Left renal pelvis (tissue), 4 donors: Measurements from ENCODE around the gene CAVIN2. TPM values are rescaled to one million over a fixed set of nuclear protein-coding genes. Genes with fewer than 3 reads are reported as not detected.
A peak's percentile ranks its signal among the peaks of the same experiment; 100 is the strongest.

ENCODE experiments used
- DNase-seq, 4 donors: peaks; one replicate each; pipeline ENCODE4 v3.0.0-alpha.2; 2013; ENCODE audit warnings: low read depth in 4 of 4, low spot score in 3 of 4
- polyA plus RNA-seq, 4 donors: library from polyadenylated mRNA; unstranded; fragments of 120-200 nt; gene quantifications; one replicate each; pipeline ENCODE4 v1.2.1, GENCODE V29; 2013; ENCODE audit not compliant: insufficient read length in 4 of 4

Gene CAVIN2
- polyA plus RNA-seq, 4 donors = 24.9 to 47.6 (median 41.3) TPM

DNA sequence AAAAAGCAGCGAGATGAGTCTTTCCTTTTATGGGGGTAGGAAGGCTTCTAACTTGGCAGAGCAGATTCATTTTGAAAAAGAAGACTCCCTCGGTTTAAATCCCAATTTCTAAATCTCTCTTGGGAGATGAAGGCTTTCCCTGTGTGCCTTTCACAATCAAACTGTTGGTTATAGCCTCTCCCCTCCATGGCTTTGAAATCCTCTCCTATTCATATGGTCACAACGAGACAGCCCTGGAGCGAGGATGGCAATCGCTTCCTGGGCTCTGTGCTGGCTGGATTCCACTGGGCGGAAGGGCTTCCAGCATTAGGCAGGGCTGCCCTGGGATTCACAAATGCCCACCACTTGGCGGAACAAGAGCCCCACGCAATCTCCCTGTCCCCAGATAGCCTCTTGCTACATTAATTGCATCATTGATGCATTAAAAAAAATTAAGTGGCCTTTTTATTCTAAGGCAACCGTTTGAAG is 1.6 kb downstream of the CAVIN2 start:
- no peak for DNase-seq

DNA sequence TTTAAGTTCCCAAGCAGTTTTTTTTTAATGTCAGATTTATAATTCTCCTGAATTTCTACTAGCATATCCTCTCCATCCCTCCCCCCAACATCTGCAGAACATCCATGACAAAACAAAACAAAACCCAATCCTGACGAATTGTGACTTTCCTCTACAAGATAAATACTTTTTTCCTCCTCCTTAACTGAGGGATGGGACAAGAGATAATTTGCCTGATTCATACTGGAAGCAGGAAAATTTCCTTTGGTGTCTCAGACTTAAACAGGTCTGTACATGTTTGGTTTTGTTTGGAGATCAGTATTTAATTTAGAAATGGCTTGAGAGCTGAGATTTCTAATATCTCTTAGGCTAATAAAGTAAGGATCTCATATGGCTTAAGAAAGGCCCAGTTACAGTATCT is 2.2 kb downstream of the CAVIN2 start:
- DNase-seq = no peak

DNA sequence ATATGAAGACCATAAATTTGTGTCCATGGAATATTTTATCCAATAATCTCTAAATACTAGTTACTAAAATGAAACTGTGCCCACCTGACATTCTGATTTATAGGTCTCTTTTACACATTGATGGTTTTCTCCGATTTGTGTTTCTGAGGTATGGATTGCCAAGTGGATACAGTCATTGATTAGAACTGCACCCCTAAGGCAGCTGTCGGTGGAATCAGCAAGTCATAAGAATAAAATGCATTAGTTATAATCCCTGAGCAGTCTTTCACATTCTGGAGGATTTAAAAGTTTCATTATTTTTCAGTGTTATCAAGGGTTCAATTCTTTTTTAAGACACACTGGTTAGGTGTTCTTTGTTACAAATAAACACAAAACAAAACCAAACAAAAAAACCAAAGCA is 6.0 kb downstream of the CAVIN2 start:
- DNase-seq = no peak

DNA sequence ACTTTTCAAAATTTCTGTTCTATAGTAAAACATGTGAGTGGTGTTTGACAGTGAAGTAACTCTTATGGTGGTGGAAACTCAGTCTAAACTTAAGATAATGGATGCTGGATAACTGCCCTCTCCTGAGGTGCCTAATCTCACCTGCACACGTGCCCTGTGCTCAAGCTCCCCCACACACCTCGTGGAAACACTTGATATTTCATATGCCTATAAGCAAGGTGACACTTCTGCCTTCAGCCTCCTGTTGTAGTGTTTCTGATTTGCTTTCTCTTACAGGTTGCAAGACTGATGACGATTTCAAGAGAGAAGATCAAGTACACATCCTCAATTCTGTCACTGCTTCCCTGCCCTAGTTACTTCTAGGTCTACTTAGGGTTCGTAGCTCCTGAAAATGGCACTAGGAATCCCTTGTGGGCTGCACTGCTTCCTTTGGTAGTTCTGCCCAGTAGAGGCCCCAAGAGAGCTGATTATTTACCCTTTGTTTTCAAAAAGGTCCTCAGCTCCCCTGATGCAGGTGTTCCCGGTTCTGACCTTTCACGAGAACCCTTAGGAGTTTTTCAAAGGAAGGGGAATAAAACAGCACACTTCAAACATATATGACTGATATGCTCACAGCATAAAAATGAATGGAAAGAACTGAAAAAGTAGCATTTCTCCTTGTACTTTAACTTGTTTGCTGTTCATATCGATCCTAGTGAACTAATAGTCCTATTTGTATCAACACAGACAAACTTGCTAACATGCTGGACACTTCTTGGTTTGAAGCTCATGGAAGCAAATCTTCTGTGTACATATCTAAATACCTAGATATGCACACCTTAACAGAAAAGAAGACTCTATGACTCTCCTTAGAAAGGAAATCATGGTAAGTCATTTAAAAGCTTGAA is 6.7 kb downstream of the CAVIN2 start:
- DNase-seq = no peak

DNA sequence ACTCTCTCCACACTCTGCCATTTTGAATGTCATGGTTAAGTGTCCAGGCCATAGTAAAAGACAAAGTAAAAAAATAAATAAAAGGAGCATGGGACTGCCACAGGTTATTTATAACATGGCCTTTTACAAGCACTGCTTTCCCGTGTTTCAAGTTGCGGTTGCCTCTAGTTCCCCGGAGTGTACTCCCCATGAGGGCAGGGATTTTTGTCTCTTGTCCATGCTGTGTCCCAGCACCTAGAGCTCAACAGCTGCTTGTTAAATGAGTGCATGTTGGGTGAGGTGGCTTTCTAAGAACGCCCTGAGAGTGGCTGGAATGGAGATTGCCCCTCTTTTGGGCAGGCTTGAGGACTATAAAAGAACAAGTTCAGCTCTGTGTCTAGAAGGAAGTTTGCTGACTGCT is 8.4 kb downstream of the CAVIN2 start:
- no peak for DNase-seq

DNA sequence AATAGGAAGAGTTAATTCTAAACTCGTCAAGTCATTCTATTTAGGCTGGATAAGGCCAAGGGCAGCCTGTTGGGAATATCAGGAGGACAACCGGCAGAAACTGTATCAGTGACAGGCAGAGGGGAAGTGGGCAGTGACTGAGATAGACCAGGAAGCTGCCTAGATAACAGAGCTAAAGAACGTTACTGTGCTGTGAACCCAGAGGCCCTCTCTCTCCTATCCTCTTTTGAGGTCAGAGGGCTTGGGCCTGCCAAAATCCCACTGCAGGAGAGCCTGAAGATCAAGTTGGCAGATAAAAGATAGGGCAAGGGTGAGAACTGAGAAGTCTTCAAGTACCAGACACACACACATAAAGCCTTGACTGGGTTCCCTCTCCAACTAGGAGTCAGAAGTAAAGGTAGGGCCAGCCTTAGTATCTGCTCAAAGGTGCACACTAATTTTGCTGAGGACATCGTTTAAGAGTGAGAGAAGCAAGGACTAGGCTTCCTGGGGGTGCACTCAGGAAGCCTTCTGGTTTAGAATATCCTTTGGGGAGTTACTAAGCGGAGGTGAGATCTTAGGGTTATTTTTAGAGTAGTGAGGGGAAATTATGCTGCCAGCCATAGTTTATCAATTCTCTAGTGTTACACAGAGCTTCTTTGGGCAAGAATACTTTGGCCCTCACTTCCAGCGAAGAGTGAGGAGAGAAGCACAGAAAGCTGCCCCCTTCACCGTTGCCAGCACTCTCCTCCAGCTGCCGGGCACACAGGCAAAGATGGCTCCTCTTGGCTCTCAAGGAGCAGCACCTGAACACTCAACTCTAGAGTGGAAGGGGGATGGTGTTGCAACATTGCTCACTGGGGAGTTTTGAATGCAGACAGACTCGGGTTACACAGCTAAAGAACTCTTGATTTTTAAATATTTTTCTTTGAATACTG is 9.8 kb downstream of the CAVIN2 start:
- DNase-seq = no peak

DNA sequence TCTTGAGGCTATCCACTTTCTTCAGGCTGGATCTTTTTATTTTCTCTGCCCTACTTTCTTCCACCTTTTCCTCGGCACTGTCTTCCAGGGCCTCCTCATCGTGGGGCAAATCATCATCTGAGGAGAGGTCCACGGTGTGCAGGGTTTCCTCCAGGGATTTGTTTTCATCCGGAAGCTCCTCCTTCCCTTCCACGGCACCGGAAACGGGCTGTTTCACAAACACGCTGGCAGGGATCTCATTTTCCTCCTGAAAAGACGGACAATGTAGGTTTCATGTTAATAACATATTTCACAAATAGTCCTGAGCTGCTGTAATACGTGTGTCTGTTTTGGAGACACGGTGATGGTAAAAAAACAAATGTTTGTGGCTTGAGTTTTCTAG is 10.4 kb downstream of the CAVIN2 start:
- no peak for DNase-seq

DNA sequence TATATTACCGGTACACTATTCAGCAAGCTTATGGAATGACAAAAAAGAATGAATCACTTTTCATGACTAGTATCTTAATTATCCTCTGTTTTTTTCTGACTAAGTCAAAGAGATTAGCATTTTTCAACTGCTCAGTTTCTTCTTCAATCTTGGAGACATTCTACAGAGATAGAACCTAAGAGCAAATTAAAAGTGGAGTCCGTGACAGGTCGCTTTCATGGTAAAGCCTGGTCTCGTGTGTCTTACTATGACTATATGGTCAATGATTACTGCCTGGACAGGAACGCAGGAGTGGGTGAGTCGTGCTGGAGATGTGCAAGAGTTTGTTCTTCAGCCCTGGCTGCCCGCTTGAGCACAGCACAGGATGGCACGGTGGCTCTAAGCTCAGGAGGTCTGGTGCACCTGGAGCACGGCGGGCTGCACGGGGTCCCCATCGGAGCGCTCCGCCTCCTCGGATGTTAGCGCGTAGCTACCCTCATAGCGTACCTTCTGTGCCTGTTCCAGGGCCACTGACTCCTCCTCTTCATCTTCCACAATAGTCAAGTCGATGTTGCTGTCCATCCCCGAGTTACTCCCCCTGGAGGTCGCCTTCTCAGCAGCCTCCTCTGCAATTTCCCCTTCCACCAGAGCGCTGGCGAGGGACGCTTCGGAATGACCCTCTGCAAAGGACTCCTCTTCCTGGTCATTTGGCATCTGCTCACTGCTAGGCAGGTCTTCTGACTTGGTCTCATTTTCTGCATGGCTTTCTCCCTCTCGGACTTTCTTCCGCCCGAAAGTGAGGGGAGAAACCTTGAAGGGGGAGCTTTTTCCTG is 11.1 kb downstream of the CAVIN2 start:
- DNase-seq = no peak

DNA sequence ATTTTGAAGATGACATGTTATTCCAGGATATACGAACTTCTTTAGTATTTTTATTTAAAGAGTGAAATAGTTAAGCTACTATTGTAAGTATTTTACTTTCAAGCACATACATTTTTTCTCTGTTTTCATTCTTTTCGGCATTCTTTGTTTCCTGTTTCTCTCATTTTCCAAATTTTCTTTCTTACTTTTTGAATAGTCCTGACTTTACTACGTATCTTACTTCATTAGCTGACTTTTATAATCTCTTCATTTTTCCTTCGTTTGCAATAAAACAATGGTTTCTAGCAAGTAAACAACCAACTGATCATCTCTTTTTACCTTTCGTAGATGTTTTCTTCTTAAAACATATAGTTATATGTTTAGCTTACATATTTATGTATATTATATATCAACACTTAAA is 11.8 kb downstream of the CAVIN2 start:
- no peak for DNase-seq

DNA sequence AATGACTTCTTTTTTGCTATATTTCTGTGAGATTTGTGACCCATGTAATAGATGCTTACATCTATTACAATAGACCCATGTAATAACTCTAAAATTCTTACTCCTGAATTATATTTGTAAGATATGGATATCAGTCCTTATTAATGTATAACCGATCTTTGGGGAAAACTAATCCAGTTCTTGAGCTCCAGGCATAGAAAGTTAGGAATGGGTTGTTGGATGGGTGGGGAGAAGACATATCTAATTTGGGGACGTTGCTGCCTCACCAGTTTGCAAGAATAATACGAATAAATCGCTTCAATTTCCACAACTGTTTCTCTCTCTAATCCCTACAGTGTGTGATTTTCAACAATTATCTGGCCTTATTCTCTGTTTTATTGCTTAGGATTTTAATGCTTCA is 13.5 kb downstream of the CAVIN2 start:
- no peak for DNase-seq

DNA sequence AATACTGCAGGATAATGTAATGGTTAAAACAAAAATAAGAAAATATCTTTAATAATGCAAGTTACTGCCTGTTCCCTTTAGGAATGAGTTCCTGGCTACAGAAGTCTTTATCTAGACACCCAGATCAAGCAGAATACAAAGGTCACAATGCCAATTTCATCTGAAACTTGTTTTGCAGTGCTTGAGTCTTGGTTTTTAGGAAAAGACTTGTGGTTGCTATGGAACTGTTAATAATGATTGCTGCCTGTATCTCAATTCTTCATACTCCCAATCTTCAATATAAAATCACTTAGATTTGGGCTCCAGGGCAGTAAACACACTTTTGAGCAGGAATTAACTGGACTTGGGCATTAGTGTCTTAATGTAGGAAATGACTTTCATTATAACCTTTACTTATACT is 14.2 kb downstream of the CAVIN2 start:
- DNase-seq = no peak

DNA sequence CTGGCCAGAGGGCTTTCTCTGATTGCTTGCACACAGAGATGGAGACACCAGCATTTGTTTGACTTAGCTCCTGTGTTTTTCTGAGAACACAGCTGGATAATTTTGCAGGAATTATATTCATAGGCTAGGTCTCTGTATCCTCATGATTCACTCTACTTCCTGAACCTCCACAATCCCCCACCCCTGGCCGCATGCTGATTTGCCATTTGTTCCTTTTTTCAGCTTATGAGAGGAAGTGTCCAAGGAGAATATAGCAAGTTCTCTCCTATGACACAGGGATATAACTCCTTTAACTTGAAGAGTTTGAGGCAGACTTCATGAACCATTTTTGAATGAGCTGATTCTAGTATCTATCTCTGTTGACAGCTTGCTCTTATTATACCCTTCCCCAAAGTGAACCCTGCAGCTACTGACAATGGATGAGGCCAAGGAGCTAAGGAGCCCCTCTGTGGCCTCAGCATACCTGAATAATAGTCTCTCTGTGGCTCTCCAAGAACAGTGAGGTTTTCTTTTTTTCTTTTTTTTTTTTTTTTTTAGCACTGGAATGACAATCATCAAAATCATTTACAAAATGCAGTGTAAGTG is 15.4 kb downstream of the CAVIN2 start:
- DNase-seq = no peak

DNA sequence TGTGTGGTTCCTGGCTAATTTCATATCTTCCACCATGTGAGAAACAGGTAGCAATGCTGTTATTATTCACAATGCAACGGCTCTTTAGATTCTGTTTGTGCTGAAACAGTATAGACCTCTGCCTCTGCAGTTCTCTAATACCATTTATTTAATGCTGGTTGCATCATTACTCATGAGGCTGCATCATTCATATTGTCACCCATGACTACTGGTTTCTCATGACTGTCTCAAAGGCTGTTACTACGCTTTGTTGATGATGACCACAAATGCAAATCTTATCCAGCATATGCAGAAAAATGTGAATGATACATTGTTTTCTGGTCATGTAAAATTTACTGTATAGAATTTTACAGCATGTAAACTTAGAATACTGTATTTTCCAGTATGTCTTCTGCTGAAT is 22.5 kb downstream of the CAVIN2 start:
- DNase-seq = no peak

DNA sequence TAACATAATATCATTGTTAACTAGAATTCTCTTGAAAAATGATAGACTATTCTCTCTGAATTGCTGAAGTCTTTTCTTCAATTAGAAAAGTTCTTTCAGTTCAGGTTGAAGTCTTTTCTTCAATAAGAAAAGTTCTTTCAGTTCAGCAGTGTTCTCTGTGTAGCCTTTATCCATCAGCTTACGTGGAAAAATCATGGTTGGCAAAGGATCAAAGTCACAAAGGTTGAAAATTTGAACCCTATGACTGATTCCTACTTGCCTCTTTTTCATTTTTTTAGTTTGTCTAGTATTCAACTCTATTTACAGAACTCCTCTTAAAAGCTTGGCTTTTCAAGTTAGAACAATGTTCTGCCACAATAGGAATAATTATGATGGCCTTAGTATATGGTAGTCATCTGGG is 25.8 kb downstream of the CAVIN2 start:
- DNase-seq = no peak

DNA sequence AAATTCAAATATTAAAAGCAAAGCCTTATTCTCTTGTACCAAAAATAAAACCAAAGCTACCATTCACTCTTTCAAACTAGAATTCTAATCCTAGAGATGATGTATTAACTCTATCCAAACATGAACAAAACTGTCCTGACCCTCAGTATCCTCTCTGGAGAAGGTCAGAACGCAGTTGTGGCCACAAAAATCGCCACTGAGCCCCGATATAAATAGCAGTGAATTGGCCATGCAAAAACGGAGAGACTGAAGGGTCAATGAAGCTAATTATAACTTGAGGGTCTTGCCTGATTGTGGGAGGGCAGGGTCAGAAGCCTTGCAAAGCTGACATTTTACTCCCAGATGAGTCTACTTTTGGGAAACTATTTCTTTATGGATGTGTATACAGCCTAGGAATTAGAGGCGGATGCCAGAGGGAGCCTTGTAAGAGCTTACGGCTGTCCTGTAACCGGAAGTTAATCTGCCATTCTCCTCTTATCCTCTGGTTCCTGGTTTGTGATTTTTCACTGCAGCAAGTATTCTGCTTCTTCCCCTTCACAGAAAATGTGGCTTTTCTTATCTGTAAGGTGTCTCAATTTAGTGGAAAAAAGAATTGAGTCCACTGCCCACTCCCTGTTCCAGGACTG is 28.1 kb downstream of the CAVIN2 start:
- DNase-seq = no peak

DNA sequence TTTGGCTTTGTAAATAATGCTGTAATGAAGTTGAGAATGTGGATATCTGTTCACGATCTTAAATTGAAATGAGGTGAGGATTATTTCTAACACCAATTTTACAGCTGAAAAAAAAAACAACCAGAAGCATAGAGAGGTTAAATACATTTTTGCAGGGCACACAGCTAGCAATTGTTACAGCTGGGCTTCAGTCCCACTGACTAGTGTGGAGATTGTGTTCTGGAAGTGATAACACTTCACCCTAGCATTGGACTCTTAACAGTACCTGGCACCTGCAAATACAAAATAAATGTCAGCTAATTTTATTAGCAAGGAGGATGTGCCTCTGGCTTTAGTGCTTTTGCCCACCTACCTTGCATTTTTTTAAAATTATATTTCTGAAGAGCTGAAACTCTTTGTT is 28.8 kb downstream of the CAVIN2 start:
- DNase-seq = no peak

DNA sequence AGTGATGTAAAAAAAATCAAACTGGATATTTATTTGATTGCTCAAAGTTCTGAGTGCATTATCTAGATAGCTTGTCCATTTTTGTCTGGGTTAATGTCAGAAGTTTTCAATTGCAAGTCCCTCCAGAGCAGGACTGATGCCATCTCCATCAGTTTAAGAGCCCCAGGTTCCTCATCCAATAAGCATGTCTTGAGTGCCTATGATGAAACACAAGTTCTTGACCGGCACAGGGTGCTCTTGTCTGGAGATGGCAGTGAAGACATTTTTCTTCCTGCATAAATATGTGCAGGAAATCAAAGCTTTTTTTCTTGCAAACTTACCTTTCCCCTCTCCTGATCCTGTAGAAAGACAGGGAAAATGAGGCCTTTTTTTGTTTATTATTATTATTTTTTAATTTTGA is 31.9 kb downstream of the CAVIN2 start:
- DNase-seq = no peak

DNA sequence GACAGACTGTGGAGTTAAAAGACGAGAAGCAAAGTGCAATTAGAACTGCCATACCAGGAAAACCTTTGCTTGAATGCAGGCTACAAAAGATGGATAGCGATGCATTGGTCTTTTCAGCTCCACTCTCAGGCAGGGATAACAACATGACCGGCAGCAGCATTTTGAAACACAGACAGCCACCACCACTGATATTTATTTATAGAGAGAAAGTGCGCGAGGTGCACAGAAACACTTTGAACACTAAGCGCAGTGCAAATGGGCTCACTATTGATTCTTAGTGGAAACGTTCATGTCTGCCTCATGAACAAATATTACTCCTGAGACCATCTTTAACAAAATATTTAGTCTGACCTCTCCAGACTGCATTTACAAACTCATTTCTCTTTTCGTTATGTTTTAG is 32.9 kb downstream of the CAVIN2 start:
- no peak for DNase-seq

DNA sequence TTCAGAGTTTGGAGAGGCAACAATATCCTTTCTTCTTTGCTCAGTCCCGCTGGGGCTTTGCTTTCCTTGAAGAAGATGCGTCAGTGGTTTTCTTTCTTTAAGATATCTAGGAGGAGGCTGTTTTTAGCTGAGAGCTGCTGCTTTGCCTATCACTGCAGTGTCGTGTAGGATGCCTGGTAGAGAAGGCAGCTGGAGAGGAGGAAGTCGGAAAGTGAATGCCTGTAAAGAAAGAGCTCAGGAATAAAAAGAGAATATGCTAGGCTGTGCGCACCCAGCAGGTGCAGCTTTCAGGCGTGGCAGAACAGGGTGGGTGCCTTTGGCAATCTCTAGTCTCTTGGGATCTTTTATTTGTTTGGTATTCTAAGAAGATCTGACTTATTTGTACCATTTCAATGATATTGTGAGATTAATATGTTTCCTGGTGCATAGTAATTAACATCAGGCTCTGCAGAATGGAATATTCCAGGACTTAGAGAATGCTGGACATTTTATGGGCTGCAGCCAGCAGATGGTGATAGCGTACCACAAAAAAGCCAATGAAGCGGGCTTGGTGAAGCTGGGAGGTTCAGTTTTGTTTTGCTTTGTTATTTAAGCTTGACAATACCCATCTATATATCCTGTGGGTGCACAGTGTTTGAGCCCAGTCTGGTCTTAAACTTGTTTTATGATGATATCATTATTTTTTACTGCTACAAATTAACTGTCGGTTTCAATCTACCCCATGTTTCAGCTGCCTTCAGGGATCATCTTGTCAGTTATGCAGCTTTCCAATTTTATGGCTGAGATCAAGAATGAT is 34.9 kb downstream of the CAVIN2 start:
- DNase-seq = peak; percentile 35 to 53 (median 51)
